ENCODE measurements around the gene ADAMTS3. TPM values are rescaled to one million over a fixed set of nuclear protein-coding genes. Genes with fewer than 3 reads are reported as not detected.
"Not testable (repeated sequence)": the region's sequence is repeated elsewhere in the genome, so short reads cannot be mapped to it uniquely, and the experiment has no call there.

ADAMTS3 gene
- total RNA-seq, 1 donor from 2014 or later: 0.94 TPM

DNA sequence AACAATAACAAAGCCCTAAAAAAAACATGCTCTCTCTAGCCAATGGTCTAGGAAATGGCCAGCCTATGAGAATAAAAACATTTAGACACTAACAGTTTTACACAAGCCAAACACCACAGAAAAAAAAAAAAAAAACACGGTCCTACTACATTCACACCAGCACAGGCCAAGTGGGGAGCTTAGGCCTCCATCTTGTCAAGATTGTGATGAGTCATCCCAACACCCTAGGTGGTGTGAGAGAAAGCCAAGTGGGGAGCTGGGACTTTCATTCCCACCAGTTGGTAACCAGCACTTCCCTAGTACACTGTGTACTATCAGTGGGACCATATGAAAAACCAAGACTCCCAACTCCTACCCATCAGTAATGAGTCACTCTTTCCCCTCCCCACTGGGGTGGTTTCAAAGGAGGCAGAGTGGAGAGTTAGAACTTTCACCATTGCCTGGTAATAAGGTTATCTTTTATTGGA, 95.6 kb downstream of the ADAMTS3 start:
- no peak for DNase-seq (ENCODE audit: low spot score)

DNA sequence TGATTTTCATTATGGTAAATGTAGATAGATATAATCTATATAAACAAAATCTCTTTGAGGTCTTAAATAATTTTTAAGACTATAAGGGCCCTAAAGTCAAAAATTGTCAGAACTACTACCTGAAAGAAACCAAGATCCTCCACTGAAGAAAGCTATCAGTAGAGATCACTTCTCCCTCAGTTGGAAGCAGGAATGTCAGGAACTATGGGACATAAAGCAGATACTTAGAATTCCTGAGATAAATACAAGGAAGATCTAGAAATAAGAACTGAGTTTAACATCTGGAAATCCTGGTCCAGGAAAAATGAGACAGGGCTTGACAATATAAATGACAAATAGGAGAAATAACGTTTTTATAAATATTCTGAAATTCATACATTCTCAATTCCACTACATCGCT, 97.2 kb downstream of the ADAMTS3 start:
- DNase-seq (ENCODE audit: low spot score): no peak

DNA sequence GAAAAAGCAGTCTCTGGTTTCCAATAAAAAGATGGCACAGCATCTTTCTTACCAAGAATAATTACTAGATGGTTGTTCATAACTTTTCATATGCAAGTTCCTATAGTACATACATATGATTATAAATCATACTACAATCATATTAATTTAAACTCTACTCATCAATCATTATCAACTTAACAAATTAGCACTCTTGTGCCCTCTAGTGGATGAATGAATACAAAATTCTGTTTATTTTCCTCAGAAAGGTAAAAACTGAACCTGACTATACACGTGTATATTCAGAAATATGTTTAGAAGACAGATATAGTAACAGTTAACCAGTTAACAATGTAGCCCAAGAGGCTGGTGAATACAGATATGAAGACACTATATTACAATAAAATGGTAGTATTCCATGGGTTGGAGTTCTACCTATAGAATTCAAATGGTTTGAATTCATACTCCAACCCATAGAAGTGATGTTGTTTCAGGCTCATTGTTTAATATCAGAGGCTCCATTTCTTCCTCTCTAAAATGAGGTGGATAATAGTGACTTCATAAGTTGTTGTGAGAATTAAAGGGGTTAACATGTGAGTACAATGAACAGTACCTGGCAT, 100.0 kb downstream of the ADAMTS3 start:
- no peak for DNase-seq (ENCODE audit: low spot score)

DNA sequence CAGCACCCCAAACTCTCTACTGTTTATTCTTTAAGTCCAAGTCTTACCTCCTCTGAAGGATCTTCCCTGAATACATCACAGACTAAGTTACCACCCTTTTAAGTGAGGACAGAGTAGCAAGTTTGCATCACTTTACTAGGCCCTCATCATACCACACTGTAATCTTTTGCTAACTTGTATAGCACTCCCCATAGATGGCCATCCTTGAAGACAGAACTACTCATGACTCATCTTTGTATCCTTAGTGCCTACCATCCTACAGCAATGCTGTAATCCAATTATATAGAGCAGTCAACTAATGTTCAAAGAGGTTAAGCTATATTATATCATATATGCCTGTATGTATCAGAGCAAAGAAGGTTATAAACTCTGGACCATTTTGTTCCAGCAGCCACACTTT, 101.4 kb downstream of the ADAMTS3 start:
- no peak for DNase-seq (ENCODE audit: low spot score)

DNA sequence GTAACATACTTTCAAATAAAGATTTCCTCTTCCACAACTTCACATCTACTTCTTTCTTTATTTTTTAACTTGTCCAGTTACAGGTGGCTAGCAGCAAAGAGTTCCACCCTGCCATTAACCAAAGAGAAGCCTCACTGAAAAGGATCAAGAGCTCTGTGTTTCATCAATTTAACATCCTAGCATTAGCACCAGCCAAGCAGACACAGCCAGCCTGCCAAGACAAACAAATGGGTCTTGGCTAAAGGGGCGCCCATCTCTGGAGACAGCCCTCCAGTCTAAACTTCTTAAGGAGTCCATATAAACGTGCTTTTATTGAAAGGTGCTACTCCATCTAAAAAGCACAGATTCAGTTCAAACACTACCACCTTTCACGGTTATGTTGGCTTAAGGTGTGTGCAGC, 105.3 kb downstream of the ADAMTS3 start:
- no peak for DNase-seq (ENCODE audit: low spot score)

DNA sequence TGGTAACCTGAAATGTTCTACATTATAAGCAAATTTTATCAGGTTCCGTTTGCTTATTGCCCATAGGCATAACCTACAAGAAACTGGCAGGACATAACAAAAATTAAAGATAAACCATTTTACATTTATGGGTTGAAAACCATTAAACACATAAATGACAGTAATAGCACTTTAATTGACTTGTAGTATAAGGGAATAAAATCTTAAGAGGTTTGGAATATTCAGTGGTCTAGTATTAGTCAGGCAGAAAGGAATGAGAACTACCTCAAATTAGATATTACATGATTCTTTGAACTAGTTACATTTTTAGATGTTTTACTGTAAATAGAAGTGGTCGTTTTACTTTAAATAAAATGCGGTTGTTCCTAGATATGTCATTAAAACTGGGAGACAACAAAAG, 111.9 kb downstream of the ADAMTS3 start:
- no peak for DNase-seq (ENCODE audit: low spot score)

DNA sequence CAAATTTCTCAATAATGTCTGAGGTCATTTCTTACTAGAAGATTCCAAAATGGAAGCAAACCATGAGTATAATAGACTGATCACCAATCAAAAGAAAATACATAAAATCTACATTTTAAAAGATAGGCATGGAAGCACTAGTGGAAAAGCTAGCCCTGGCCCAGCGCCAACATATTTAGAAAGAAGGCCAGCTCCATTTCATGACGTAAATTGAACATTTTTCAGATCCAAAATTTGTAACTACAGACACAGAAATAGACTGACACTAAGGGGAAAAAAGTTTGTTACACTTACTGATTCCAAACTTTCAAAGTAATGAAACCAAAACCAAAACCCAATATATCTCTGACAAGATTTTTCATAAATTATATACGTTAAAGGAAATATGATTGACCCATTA, 117.7 kb downstream of the ADAMTS3 start:
- DNase-seq (ENCODE audit: low spot score): no peak

DNA sequence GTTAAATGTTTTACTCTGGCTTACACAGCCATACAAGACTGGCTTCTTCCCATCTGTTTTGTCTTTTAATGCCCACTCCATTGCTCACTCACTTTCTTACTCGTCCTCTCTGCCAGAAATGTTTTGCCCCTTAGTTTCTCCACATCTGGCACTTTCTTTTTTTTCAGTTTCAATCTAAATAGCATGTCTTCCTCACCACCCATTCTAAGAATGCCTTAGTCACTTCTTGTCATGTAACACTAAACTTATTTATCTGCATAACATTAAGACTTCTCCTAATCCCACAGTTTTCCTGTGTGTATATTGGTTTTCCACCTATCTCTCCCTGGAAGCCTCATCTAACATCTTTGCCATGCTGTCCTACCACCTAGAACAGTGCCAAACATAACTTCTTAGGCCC, 119.3 kb downstream of the ADAMTS3 start:
- DNase-seq (ENCODE audit: low spot score): no peak

DNA sequence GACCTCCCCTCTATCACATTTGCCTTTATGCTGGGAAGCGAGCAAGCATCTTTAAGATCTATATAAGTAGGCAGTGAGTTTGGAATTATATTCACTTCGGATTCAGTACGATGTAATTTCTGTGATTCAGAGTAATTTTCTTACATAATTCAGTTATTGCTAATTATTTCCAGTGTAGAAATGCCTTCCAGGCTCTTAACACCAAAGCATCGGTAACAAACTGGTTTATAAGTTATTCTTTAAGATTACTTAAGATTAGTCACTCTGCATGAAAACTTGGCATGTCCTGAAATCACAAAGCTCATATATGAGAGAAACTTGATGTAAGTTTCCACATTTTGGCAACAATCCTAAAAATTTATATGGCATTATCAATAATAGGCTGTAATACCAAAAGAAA, 120.8 kb downstream of the ADAMTS3 start:
- DNase-seq (ENCODE audit: low spot score): no peak

DNA sequence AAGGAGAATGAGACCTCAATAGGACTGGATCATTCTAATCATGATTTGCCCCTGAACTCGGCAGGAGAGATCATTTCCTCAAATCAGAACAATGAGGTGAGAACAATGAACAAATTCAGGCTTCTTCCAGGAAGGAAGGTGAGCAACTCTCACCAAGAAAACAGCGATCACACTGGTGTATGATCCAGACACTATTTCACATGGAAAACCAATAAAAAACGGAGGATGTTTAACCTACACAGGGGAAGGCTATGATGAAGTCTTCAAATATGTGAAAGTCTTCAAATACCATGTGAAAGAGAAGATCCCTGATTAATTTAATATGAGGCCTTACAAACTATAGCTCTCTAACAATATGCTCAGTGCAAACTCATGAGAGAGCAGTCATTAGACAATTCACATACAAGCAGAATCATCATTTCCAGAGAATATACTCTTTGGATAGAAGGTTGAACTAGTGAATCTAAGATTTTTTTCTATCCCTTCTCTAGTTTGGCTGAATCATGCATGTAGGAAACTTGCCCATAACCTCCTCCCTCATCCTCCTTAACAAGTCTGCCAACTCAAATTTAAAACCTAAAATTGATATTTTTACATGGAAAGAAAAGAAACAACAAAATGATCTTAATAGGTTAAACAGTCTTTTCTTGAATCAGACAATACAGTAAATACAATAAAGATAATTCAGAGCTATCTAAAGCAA, 122.5 kb downstream of the ADAMTS3 start:
- DNase-seq (ENCODE audit: low spot score): no peak

DNA sequence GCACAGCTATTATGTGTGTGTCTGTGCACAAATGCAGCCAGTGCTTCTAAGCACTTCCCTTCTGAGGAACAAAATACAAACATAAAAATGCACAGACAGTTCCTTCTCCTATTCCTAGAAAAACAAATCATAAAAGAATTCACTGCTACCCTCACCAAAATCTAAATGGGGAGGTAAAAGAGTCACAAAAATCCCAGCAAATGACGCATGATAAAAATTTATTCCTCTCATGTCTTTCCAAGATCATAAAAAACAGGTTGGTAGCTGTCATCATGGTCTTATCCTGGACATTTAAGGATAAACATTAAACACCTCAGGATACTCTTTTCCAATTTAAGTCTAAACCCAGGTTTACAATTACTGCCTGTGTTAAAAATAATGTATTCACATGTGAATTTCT, 124.9 kb downstream of the ADAMTS3 start:
- no peak for DNase-seq (ENCODE audit: low spot score)

DNA sequence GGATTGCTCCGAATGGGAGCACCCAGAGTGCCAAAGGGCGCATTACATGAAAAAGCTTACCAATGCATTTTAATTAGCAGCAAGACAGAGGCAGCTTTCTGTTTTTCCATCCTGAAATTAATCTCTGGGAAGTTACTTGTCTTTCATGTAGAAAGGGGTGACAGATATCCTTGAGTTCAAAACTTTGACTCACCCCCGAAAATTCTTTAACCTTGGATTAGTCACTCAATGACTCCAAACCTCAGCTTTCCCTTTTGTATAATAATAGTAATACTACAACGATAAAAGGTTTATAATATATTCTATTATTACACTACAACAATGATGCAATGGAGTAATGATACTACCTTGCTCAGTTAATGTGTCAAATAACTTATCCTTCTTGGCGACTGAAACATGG, 126.3 kb downstream of the ADAMTS3 start:
- DNase-seq (ENCODE audit: low spot score): no peak

DNA sequence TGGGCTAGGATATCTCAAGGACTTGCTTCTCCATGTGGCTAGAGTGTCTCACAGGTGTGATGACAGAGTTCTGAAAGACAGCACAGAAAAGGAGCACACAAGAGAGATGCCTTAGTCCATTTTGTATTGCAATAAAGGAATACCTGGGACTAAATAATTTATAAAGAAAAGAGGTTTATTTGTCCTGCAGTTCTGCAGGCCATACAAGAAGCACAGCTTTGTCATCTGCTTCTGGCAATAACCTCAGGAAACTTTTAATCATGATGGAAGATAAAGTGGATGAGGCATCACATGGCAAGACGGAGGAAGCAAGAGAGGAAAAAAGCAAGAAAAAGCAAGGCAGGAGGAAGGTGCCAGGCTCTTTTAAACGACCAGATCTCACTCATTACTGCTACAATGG, 126.9 kb downstream of the ADAMTS3 start:
- DNase-seq (ENCODE audit: low spot score): no peak

DNA sequence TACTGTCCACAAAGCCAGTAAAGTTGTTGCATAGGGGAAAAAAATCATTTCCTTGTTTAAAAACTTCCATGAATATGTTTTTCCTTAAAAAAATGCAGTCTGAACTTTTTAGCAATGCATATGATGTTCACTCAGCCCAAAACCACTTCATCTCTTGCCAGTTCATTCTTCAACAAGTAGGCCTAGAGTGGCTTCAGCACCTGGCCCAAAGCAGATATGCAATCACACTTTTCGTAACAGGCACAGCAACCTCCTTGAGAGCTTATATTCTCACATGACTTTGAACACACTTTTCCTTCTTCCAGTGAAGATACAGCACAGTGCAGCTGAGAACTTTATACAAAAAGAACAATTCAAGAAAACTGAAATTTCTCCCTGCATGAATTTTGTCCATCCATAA, 128.6 kb downstream of the ADAMTS3 start:
- DNase-seq (ENCODE audit: low spot score): no peak

DNA sequence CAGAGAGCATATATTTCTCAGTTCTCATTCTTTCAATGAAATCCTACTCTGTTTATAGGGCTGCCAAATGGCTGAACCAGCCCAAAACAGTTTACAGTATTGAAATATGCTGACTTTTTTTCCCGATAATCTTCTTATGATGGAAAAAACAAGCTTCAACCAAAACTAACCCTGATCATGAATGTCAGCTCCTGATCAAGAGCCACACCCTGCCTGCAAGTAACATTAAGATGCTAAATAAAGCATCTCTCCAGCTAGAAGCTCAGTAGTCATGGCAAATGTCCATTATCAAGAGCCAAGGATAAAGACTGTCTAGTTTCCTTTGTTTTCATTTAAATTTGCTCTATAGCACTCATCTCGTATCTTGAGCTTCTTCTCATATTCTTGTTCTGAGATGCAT, 136.0 kb downstream of the ADAMTS3 start:
- DNase-seq (ENCODE audit: low spot score): no peak

DNA sequence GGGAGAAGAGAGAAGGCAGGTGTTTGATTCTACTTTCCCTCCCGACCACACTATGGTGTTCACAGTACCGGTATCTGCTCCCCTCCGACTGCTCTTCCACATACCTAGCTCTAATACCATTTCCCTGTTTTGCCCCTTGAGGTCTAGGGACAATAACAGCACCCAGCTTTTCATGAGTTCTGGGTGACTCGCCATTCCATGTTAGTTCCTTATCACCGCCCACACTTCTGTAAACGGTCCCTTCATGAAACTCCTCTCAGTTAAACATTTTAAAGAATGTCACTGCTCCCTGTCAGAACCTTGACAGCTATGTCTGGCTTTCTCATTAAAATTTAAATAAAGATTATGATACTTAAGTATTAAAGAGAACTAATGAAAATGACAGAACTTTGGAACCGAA, 136.7 kb downstream of the ADAMTS3 start:
- no peak for DNase-seq (ENCODE audit: low spot score)

DNA sequence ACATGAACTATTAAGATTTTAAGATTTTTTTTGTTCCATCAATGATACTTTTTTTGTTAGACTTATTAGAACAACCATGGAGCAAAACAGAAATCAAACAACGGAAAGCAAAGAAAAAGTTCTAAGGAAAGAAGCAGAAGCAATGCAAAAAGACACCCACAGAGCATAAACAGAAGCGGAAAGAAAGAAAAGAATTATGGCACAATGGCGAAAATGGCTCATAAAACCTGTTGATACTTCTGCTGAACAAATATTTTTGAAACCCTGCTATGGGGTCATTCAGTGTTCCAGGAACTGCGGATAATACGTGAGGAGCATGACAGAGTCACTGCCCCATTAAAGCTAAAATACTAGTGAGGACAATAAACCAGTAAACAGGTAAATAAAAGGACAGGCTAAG, 138.0 kb downstream of the ADAMTS3 start:
- no peak for DNase-seq (ENCODE audit: low spot score)

DNA sequence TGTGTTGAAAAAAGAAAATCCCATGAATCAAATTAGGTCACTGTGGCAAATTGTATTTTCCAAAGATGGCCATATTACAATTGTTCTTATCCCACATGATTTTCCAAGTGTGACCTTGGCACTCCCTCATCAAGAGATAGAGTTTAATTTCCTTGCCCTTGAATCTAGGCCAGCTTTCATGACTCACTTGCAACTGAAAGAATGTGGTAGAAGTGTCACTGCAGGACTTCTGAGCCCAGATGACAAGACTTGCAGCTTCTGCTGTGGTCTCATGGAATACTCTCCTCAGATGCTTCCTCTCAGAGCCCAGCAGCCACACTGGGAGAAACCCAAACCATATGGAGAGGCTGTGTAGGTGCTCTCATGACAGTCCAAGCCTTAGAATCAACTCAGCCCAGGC, 139.0 kb downstream of the ADAMTS3 start:
- DNase-seq (ENCODE audit: low spot score): no peak

DNA sequence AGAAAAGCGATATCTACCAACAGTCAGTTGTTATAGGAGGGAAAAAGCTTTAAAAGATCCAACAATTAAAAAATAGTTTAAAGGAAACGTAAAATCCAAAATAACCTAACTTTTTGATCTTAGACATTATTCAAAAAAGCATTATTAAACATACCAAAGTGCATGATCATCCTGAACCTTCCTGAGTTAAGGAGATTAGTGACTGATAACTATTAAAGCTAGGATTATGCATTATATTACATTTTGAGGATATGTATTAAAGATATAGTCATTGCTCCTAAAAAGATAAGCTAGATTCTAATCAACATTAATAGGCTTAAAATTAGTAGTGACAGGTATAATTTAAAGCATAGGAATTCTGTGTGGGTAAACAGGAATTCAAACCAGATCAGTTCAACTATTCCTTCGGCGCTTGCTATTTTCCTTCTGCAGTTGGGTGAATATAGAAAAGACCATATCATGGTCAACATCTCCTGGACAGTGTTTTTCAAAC, 139.6 kb downstream of the ADAMTS3 start:
- DNase-seq (ENCODE audit: low spot score): no peak

DNA sequence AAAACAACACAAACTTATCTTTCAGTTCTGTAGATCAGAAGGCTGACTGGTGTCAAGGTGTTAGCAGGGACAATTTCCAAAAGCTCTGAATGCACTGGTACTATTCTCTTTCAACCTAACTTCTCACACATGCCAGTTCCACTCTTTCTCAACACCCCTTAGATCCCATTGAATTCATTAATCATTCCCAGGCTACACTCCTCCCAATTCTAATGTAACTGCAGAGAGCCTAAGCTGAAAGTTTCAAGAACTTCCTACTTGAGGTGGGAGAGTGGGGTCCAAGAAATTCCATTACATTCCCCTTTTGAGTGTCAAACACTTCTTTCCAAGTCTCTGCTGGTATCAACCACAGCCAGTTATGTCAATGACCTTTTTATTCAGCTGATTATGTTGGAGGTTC, 142.0 kb downstream of the ADAMTS3 start:
- no peak for DNase-seq (ENCODE audit: low spot score)

DNA sequence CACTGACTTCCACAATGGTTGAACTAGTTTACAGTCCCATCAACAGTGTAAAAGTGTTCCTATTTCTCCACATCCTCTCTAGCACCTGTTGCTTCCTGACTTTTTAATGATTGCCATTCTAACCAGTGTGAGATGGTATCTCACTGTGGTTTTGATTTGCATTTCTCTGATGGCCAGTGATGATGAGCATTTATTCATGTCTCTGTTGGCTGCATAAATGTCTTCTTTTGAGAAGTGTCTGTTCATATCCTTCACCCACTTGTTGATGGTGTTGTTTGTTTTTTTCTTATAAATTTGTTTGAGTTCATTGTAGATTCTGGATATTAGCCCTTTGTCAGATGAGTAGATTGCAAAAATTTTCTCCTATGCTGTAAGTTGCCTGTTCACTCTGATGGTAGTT, 143.1 kb downstream of the ADAMTS3 start:
- DNase-seq (ENCODE audit: low spot score): not testable (repeated sequence)

DNA sequence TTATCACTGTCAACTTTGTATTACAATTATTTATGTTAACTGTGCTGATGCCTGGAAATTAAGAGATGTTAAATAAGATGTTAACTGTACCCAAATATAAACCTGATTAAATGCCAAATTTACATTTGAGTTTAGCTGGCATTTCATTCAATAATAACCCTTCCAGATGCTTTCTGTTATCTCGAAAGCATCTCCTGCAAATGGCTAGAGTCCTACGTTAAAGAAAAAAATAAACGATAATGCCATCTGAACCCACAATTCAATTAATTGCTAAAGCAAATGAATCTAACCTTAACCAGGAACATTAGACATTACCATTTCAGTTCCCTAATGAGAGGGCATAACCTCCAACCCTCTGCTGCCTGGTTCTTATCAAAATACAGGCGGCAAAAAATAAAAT, 145.0 kb downstream of the ADAMTS3 start:
- no peak for DNase-seq (ENCODE audit: low spot score)

DNA sequence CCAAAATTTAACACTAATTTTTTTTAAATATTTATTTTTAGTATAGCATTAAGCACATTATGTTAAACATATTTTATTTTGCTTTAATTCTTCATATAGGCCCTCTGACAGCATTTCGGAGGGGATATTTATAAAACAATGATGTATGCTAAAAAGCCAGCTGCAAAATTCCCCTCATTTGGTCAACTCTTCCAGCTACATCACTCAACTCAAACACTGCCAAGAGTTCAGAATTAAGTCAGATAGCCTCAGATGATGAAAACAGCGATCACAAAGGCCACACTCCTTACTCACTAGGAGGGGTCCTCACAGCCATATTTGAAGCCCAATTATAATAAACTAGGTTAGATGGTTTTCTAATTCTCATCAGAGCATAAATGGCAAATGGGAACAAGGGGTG, 146.6 kb downstream of the ADAMTS3 start:
- no peak for DNase-seq (ENCODE audit: low spot score)

DNA sequence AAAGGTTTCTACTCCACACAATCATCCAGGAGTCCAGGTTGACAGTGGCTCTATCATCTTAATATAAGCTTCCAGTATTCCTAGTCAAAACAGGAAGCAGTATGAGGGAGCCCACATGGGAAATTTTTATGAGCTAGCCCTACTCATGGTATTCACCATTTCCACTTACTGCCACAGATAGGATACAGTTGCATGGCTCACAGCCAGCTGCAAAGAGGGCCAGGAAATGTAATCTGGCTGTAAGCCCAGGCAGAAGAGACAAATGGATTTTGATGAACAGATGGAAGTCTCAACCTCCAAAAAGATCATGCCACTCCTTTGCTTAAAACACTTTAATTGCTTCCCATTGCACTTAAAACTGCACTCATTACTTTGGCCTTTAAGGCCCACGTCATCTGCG, 150.6 kb downstream of the ADAMTS3 start:
- no peak for DNase-seq (ENCODE audit: low spot score)

Measured in ureter (tissue), 1 donor.